HepG2 (cell line): ENCODE data around the gene SEPHS2. TPM values are rescaled to one million over a fixed set of nuclear protein-coding genes. Genes with fewer than 3 reads are reported as not detected.

Source experiments
- BCLAF1 ChIP-seq: fragments of 450-650 bp; IDR thresholded peaks from 2 replicates; pipeline ENCODE4 v1.6.1; 2017; ENCODE audit warnings: mild to moderate bottlenecking
- CEBPG ChIP-seq: IDR thresholded peaks from 2 replicates; pipeline ENCODE4 v1.6.1; 2016
- HIC2 ChIP-seq: sonication (generic); formaldehyde crosslinking; IDR thresholded peaks from 2 replicates; pipeline ENCODE4 v1.9.0; 2022; ENCODE audit warnings: low read depth, missing genetic modification reagents
- HNRNPH1 ChIP-seq: fragments of 200-400 bp; formaldehyde crosslinking; optimal IDR thresholded peaks from 2 replicates; pipeline ENCODE3; 2017; ENCODE audit warnings: mild to moderate bottlenecking, low read depth, low read length
- KDM5B ChIP-seq: sonication (generic); formaldehyde crosslinking; IDR thresholded peaks from 2 replicates; pipeline ENCODE4 v1.4.0; 2020; ENCODE audit warnings: missing genetic modification reagents, mild to moderate bottlenecking, borderline replicate concordance
- KLF15 ChIP-seq: sonication (generic); formaldehyde crosslinking; IDR thresholded peaks from 2 replicates; pipeline ENCODE4 v1.8.1; 2023; ENCODE audit warnings: borderline replicate concordance, mild to moderate bottlenecking, inconsistent platforms, missing genetic modification reagents, mixed read lengths
- MLLT10 ChIP-seq: sonication (generic); formaldehyde crosslinking; IDR thresholded peaks from 2 replicates; pipeline ENCODE4 v1.4.0; 2020; ENCODE audit warnings: missing genetic modification reagents
- MTA1 ChIP-seq: sonication (generic); formaldehyde crosslinking; IDR thresholded peaks from 2 replicates; pipeline ENCODE4 v1.4.0; 2020; ENCODE audit warnings: missing genetic modification reagents, mild to moderate bottlenecking, borderline replicate concordance
- MTF1 ChIP-seq: sonication (generic); formaldehyde crosslinking; IDR thresholded peaks from 2 replicates; pipeline ENCODE4 v1.5.0; 2020; ENCODE audit warnings: missing genetic modification reagents
- MXD4 ChIP-seq: IDR thresholded peaks from 2 replicates; pipeline ENCODE4 v1.6.1; 2016; ENCODE audit warnings: mild to moderate bottlenecking, missing biosample characterization, missing genetic modification reagents
- NR1H2 ChIP-seq: sonication (generic); formaldehyde crosslinking; IDR thresholded peaks from 2 replicates; pipeline ENCODE4 v1.8.1; 2022; ENCODE audit warnings: low read depth, missing genetic modification reagents, borderline replicate concordance
- SMARCC2 ChIP-seq: fragments of 450-650 bp; IDR thresholded peaks from 2 replicates; pipeline ENCODE4 v1.6.1; 2017; ENCODE audit warnings: antibody characterized with exemption, mild to moderate bottlenecking
- SP140L ChIP-seq: sonication (generic); formaldehyde crosslinking; IDR thresholded peaks from 2 replicates; pipeline ENCODE4 v1.4.0; 2020; ENCODE audit warnings: missing genetic modification reagents, borderline replicate concordance
- STAG1 ChIP-seq: sonication (generic); formaldehyde crosslinking; IDR thresholded peaks from 2 replicates; pipeline ENCODE4 v1.4.0; 2020; ENCODE audit warnings: missing genetic modification reagents
- TGIF2 ChIP-seq: IDR thresholded peaks from 2 replicates; pipeline ENCODE4 v1.6.1; 2016; ENCODE audit warnings: control low read depth, missing compliant biosample characterization
- ZBTB10 ChIP-seq: sonication (generic); formaldehyde crosslinking; IDR thresholded peaks from 2 replicates; pipeline ENCODE4 v1.4.0; 2020; ENCODE audit warnings: missing genetic modification reagents, borderline replicate concordance
- ZFP62 ChIP-seq: sonication (generic); formaldehyde crosslinking; IDR thresholded peaks from 2 replicates; pipeline ENCODE4 v1.4.0; 2020; ENCODE audit warnings: missing genetic modification reagents
- ZNF10 ChIP-seq: sonication (generic); formaldehyde crosslinking; IDR thresholded peaks from 2 replicates; pipeline ENCODE4 v1.4.0; 2020; ENCODE audit warnings: mild to moderate bottlenecking, low read depth, missing genetic modification reagents, borderline replicate concordance
- ZNF354B ChIP-seq: sonication (generic); formaldehyde crosslinking; IDR thresholded peaks from 2 replicates; pipeline ENCODE4 v1.8.0; 2022; ENCODE audit warnings: mild to moderate bottlenecking, missing genetic modification reagents
- ZNF598 ChIP-seq: sonication (generic); formaldehyde crosslinking; IDR thresholded peaks from 2 replicates; pipeline ENCODE4 v1.5.1; 2020; ENCODE audit warnings: mild to moderate bottlenecking, missing genetic modification reagents, borderline replicate concordance
- ZNF703 ChIP-seq: sonication (generic); formaldehyde crosslinking; IDR thresholded peaks from 2 replicates; pipeline ENCODE4 v1.5.1; 2020; ENCODE audit warnings: missing genetic modification reagents, mild to moderate bottlenecking, moderate library complexity, borderline replicate concordance
- ZNF713 ChIP-seq: sonication (generic); formaldehyde crosslinking; IDR thresholded peaks from 2 replicates; pipeline ENCODE4 v1.4.0; 2020; ENCODE audit warnings: mild to moderate bottlenecking, missing genetic modification reagents
- ZNF740 ChIP-seq: sonication (generic); formaldehyde crosslinking; IDR thresholded peaks from 2 replicates; pipeline ENCODE4 v1.4.0; 2020; ENCODE audit warnings: missing genetic modification reagents
- ZNF773 ChIP-seq: sonication (generic); formaldehyde crosslinking; IDR thresholded peaks from 2 replicates; pipeline ENCODE4 v1.4.0; 2020; ENCODE audit warnings: missing genetic modification reagents, borderline replicate concordance
- polyA plus RNA-seq, 8 experiments: library from polyadenylated mRNA; depleted of rRNA in 3 of 8; stranded (reverse) in 7 of 8; unstranded in 1 of 8; fragments of >200 nt; fragmentation: Illumina TruSeq in 4 of 8; extraction: Trizol in 4 of 8; gene quantifications; 2 replicates each; pipeline versions ENCODE4 v1.2.1 to v1.2.3, GENCODE V29; 2011 to 2016; ENCODE audit warnings: low read depth in 4 of 8, missing spikeins in 1 of 8, mixed read lengths in 1 of 8; ENCODE audit not compliant: insufficient read depth in 1 of 8
- total RNA-seq, 5 experiments: library from RNA; depleted of rRNA; stranded (reverse); fragments of >200 nt; fragmentation: Illumina TruSeq; extraction: Trizol; gene quantifications; 2 replicates each; pipeline ENCODE4 v1.2.3, GENCODE V29; 2016; ENCODE audit warnings: low read depth in 1 of 5

Gene SEPHS2
- total and polyA plus RNA-seq, 2 of the 13 experiments (the other 11 are each of a cell fraction or from before 2014, with no cell fraction given) = 20.7 to 127 TPM

- TF ChIP-seq BCLAF1 = no peak
- no peak for TF ChIP-seq KLF15
- TF ChIP-seq TGIF2 (CRISPR knock-in tag) = no peak; the same call in 1 of the 2 replicates
- peak; percentile 76; the same call in 1 of the 2 replicates for TF ChIP-seq ZBTB10 (CRISPR knock-in tag)
- TF ChIP-seq ZNF10 (CRISPR knock-in tag) = no peak
- peak; percentile 70; the same call in 1 of the 2 replicates for TF ChIP-seq MXD4
- no peak for TF ChIP-seq ZFP62 (CRISPR knock-in tag)
- no peak for TF ChIP-seq HNRNPH1
- no peak for TF ChIP-seq MTA1 (CRISPR knock-in tag)
- no peak for TF ChIP-seq SMARCC2
- no peak for TF ChIP-seq CEBPG (CRISPR knock-in tag)
- peak; percentile 72 for TF ChIP-seq KDM5B (CRISPR knock-in tag)
- TF ChIP-seq ZNF703 (CRISPR knock-in tag) = no peak
- no peak for TF ChIP-seq HIC2 (CRISPR knock-in tag)
- no peak for TF ChIP-seq MLLT10 (CRISPR knock-in tag)
- TF ChIP-seq STAG1 (CRISPR knock-in tag) = peak; percentile 73
- peak; percentile 56 for TF ChIP-seq ZNF354B (CRISPR knock-in tag)
- no peak for TF ChIP-seq SP140L
- peak; percentile 29; the same call in 1 of the 2 replicates for TF ChIP-seq ZNF740 (CRISPR knock-in tag)
- no peak for TF ChIP-seq ZNF773 (CRISPR knock-in tag)
- TF ChIP-seq NR1H2 = peak; percentile 91; the same call in 1 of the 2 replicates
- TF ChIP-seq ZNF598 = no peak; the same call in 1 of the 2 replicates
- TF ChIP-seq ZNF713 = no peak
- no peak for TF ChIP-seq MTF1 (CRISPR knock-in tag)
Measured at GRCh38 chr16:30430428-30430970, 15.2 kb downstream of the SEPHS2 start (continued).
